ENCODE results near the gene TOM1L2.
"Not testable (repeated sequence)": the region's sequence is repeated elsewhere in the genome, so short reads cannot be mapped to it uniquely, and the experiment has no call there.

The TOM1L2 gene

DNA sequence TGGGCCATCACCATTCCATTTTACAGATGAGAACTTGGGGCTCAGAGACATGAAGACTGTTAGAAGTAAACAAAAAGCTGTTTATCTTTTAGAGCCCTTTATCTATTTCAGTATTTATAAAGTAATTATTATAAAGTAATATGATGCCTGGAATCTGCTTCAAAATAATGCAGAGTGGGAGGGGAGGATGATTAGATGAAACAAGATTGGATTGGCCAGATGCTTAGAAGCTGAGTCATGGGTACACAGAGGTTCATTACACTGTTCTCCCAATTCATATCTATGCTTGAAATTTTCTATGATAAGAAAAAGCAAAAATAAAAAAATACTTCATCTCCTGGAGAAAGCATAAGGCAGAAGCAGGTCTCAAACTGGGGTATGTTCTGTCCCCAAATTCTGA, 29.4 kb downstream of the TOM1L2 start:
- DNase-seq (ENCODE audit: low spot score), result no peak
- no peak for TF ChIP-seq CTCF (IDR thresholded peaks at IDR 0.05; ENCODE audit: extremely low read depth, missing control alignments)

GRCh38 chr17:17941015-17941414, 31.2 kb downstream of the TOM1L2 start:
- TF ChIP-seq CTCF (IDR thresholded peaks at IDR 0.05; ENCODE audit: extremely low read depth, missing control alignments), result no peak
- DNase-seq (ENCODE audit: low spot score), result no peak

DNA sequence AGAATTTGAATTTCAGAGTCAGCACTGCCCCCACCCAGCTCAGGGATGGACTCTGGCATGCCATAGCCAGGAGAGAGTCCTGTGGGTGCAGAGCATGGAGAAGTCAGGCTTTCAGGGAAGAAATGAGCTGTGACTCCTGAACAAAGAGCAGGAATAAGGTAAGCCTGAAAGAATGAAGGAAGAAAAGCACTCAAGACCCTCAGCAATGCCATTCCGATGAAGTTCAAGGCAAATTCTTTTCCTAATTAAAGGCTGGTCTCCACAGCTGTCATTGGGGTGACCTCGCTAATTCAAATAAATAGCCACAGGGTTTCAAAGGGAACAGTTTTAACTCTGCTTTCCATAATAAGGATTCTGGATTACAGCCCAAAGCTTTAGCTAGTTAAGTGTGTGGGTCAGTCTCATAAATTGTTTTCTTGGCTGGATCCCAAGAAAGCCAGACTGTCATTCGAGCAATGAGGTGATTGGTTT, 31.7 kb downstream of the TOM1L2 start:
- DNase-seq (ENCODE audit: low spot score), result no peak
- no peak for TF ChIP-seq CTCF (IDR thresholded peaks at IDR 0.05; ENCODE audit: extremely low read depth, missing control alignments)

DNA sequence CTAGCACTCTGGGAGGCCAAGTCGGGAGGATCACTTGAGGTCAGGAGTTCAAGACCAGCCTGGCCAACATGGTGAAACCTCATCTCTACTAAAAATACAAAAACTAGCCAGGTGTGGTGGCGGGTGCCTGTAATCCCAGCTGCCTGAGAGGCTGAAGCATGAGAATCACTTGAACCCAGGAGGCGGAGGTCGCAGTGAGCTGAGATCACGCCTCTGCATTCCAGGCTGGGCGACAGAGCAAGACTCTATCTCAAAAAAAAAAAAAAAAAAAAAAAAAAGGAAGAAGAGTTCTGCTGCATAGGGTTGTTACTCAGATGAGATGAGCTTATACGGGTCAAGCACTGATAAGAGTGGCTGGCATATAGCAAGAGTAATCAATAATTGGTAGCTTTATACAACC, 32.3 kb downstream of the TOM1L2 start:
- not testable (repeated sequence) for DNase-seq (ENCODE audit: low spot score)

DNA sequence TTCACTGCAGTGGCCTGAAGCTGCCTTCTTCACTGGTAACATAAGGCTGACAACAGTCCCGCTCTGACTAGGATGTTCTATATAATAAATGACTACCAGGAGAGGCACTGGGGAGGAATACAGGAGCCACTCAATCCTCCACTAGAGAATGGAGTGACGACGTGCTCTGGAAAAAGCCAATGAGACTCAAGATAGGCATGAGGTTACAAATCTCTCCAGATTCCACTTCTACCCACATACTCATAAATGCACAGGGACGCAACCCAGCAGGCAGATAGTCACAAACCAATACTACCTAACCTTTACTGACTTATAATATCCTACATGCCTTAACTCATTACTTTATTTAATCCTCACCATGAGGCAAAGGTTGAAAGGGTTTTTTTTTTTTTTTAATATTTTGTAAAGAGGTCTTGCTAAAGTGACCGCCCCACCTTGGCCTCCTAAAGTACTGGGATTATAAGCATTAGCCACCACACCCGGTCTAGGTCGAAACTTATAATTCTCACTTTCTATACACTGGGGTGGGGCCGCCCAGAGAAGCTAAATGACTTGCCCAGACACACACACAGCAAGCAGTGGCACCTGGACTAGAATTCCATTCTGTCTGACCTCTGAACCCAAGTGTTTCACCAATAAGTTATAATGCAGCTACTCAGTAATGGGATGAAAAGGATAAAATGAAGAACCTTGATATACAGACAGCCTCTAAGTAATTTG, 33.7 kb downstream of the TOM1L2 start:
- TF ChIP-seq CTCF (IDR thresholded peaks at IDR 0.05; ENCODE audit: extremely low read depth, missing control alignments), result no peak
- no peak for DNase-seq (ENCODE audit: low spot score)

GRCh38 chr17:17937958-17938357, 34.2 kb downstream of the TOM1L2 start:
- no peak for TF ChIP-seq CTCF (IDR thresholded peaks at IDR 0.05; ENCODE audit: extremely low read depth, missing control alignments)
- no peak for DNase-seq (ENCODE audit: low spot score)

DNA sequence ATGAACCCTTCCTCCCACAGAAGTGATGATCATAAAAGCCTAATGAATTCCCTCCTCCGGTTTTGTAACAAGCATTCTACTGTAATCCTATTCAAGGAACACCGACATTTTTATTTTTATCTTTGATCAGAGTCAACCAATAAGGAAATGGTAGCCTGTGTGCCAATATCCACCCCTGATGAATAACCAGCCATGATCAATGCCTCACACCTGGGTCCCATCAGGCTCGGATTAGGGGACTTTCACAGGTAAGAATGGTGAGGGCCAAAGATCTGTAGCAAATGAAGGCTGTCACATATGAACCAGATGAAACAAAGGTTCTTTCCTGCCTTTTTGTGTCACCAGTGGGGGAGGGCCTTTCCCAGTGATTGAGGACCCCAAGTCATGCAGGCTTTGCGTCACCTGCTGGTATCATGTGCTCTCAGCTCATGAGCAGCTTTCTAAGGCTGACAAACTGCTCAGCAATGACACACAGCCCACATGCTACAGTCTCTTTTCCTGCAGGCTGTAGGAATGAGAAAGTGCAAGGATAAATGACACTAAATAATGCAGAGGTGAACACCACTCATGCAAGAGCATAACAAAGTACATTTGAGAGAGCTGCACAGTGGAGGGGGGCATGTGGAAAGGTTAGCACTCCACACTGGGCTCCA, 34.9 kb downstream of the TOM1L2 start:
- TF ChIP-seq CTCF (IDR thresholded peaks at IDR 0.05; ENCODE audit: extremely low read depth, missing control alignments), result no peak
- no peak for DNase-seq (ENCODE audit: low spot score)

Data from GM20000 (cell line).